ENCODE results near the gene CCDC175. TPM values are rescaled to one million over a fixed set of nuclear protein-coding genes. Genes with fewer than 3 reads are reported as not detected.

CCDC175 gene
- polyA plus RNA-seq, 2 of the 4 experiments (the other 2 are of a cell fraction), result not detected

GRCh38 chr14:59511916-59512575 is 64.6 kb downstream of the CCDC175 start:
- Histone ChIP-seq H3K4me1 (no peaks in the 10 kb centered on the region), H3K9me3 (no peaks in the 10 kb centered on the region; the same call in 2 of the 3 replicates), H3K4me3 (no peak overlapping the region), H3K27ac (no peak overlapping the region), H3K4me2 (no peak overlapping the region)
- WGBS (ENCODE audit: missing lambda C conversion rate), result 9% methylated on average over 4 of the region's 4 CpGs
- no peak for TF ChIP-seq HOXB5 (CRISPR knock-in tag; IDR thresholded peaks at IDR 0.05)
- TF ChIP-seq JUNB (IDR thresholded peaks at IDR 0.05), result no peak
- peak in 1 of 2 experiments; percentile 21; a peak in 1 of 5 replicates for TF ChIP-seq RAD21 (conservative IDR thresholded peaks at IDR 0.05 in 1 of 2, IDR thresholded peaks at IDR 0.05 in 1 of 2)
- no peak for TF ChIP-seq KDM1A (IDR thresholded peaks at IDR 0.05; ENCODE audit: low read depth)
- TF ChIP-seq CTCF (IDR thresholded peaks at IDR 0.05), result peak; percentile 35; the same call in 2 of the 3 replicates
- TF ChIP-seq SMC3 (IDR thresholded peaks at IDR 0.05), result peak; percentile 21; the same call in 1 of the 3 replicates
- no peak for TF ChIP-seq ZSCAN20 (CRISPR knock-in tag; IDR thresholded peaks at IDR 0.05)
- TF ChIP-seq EP300 (IDR thresholded peaks at IDR 0.05), result no peak
- no peak for TF ChIP-seq TFCP2L1 (CRISPR knock-in tag; IDR thresholded peaks at IDR 0.05)
- DNase-seq (ENCODE audit: low read depth in 1 of 2, low spot score in 1 of 2), result peak; percentile 9 to 24
- ChIA-PET CTCF (interaction anchor here (0.6 to 6.5 kb wide), 8 partner anchors 10 to 986 kb away, joined by 3 to 52 read pairs (median 4); partner anchors contain the start of genes CCDC175, JKAMP and L3HYPDH), POLR2A (interaction anchor here (0.7 kb wide), 1 partner anchor 28 kb away, joined by 4 read pairs; the partner anchor contains the start of genes JKAMP and L3HYPDH)
- ATAC-seq, result peak; percentile 45 to 74; a peak in 4 of 6 replicates
- FAIRE-seq, result no peak

GRCh38 chr14:59510966-59511365 is 65.6 kb downstream of the CCDC175 start:
- DNase-seq (ENCODE audit: low read depth in 1 of 2, low spot score in 1 of 2) (no peak), FAIRE-seq (no peak), ATAC-seq (no peak)
- H3K4me1 ChIP-seq, result no peaks in the 10 kb centered on the region
- no peak for TF ChIP-seq CBX2 (IDR thresholded peaks at IDR 0.05; ENCODE audit: borderline replicate concordance, low read depth)
- TF ChIP-seq KDM5A (IDR thresholded peaks at IDR 0.05), result no peak
- TF ChIP-seq ZSCAN20 (CRISPR knock-in tag; IDR thresholded peaks at IDR 0.05), result no peak
- TF ChIP-seq CHD4 (IDR thresholded peaks at IDR 0.05; ENCODE audit: borderline replicate concordance), result no peak
- TF ChIP-seq HMGXB4 (CRISPR knock-in tag; IDR thresholded peaks at IDR 0.05; ENCODE audit: borderline replicate concordance), result no peak
- TF ChIP-seq CTCF (IDR thresholded peaks at IDR 0.05), result no peak
- no peak for TF ChIP-seq HOXB5 (CRISPR knock-in tag; IDR thresholded peaks at IDR 0.05)
- no peak for TF ChIP-seq EHMT2 (IDR thresholded peaks at IDR 0.05; ENCODE audit: low read depth)
- TF ChIP-seq ZFP36 (IDR thresholded peaks at IDR 0.05; ENCODE audit: borderline replicate concordance, partially characterized antibody), result no peak
- TF ChIP-seq FOSB (CRISPR knock-in tag; IDR thresholded peaks at IDR 0.05), result no peak
- TF ChIP-seq HDAC2 (IDR thresholded peaks at IDR 0.05), result no peak
- no peak for TF ChIP-seq EHF (CRISPR knock-in tag; IDR thresholded peaks at IDR 0.05)
- TF ChIP-seq E2F6 (IDR thresholded peaks at IDR 0.05; ENCODE audit: borderline replicate concordance, low read depth), result no peak
- no peak for TF ChIP-seq NFE2L2 (conservative IDR thresholded peaks at IDR 0.05; ENCODE audit: low read length)
- TF ChIP-seq SREBF2 (IDR thresholded peaks at IDR 0.05), result no peak
- TF ChIP-seq HOXA7 (CRISPR knock-in tag; IDR thresholded peaks at IDR 0.05), result no peak
- no peak for TF ChIP-seq RARB (CRISPR knock-in tag; IDR thresholded peaks at IDR 0.05)
- no peak for TF ChIP-seq RCOR1 (IDR thresholded peaks at IDR 0.05; ENCODE audit: low read depth, low read length)
- TF ChIP-seq MAFK (IDR thresholded peaks at IDR 0.05; ENCODE audit: partially characterized antibody), result no peak
- WGBS (ENCODE audit: missing lambda C conversion rate), result 32% methylated on average over 3 of the region's 3 CpGs
- no peaks in the 10 kb centered on the region; the same call in 2 of the 3 replicates for H3K9me3 ChIP-seq
- POLR2A ChIA-PET, result no interaction called here
- H3K4me2 ChIP-seq, result no peak overlapping the region
- H3K27ac ChIP-seq, result no peak overlapping the region
- H3K4me3 ChIP-seq, result no peak overlapping the region
- CTCF ChIA-PET, result interaction anchor here (1.2 to 6.5 kb wide), 2 partner anchors 27 to 67 kb away, joined by 4 to 52 read pairs; partner anchors contain the start of genes CCDC175, JKAMP and L3HYPDH
